ENCODE data around the gene SLC39A3. TPM values are rescaled to one million over a fixed set of nuclear protein-coding genes. Genes with fewer than 3 reads are reported as not detected.

The SLC39A3 gene
- total RNA-seq, 4 donors from 2014 or later, result 20.2 to 27.0 (median 21.6) TPM

GRCh38 chr19:2693492-2694160 is 46.2 kb downstream of the SLC39A3 start:
- 58 to 64% methylated on average over 12 of the region's 12 CpGs for WGBS, 2 donors
- no peak for TF ChIP-seq POLR2A (IDR thresholded peaks at IDR 0.05)
- TF ChIP-seq, protein P1, sequence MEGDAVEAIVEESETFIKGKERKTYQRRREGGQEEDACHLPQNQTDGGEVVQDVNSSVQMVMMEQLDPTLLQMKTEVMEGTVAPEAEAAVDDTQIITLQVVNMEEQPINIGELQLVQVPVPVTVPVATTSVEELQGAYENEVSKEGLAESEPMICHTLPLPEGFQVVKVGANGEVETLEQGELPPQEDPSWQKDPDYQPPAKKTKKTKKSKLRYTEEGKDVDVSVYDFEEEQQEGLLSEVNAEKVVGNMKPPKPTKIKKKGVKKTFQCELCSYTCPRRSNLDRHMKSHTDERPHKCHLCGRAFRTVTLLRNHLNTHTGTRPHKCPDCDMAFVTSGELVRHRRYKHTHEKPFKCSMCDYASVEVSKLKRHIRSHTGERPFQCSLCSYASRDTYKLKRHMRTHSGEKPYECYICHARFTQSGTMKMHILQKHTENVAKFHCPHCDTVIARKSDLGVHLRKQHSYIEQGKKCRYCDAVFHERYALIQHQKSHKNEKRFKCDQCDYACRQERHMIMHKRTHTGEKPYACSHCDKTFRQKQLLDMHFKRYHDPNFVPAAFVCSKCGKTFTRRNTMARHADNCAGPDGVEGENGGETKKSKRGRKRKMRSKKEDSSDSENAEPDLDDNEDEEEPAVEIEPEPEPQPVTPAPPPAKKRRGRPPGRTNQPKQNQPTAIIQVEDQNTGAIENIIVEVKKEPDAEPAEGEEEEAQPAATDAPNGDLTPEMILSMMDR (IDR thresholded peaks at IDR 0.05), result no peak
- intact Hi-C loops (cut with DNase I; ENCODE audit: low total_unique reads), result no loop called here
- DNase-seq (ENCODE audit: low spot score in 2 of 2), result no peak
- no peak overlapping the region for H3K4me3 ChIP-seq (ENCODE audit: low read depth, poor library complexity, severe bottlenecking)

- intact Hi-C loops (cut with DNase I; ENCODE audit: low total_unique reads), result no loop called here
- no peak for DNase-seq (ENCODE audit: low spot score in 2 of 2)
- WGBS, 2 donors, result 82% methylated on average over 9 of the region's 9 CpGs
- H3K4me3 ChIP-seq (ENCODE audit: low read depth, poor library complexity, severe bottlenecking), result no peak overlapping the region
- no peak for TF ChIP-seq POLR2A (IDR thresholded peaks at IDR 0.05)
- TF ChIP-seq, protein P1 (IDR thresholded peaks at IDR 0.05), result no peak
These were observed 47.9 kb downstream of the SLC39A3 start for GRCh38 chr19:2691951-2692350.

- intact Hi-C loops (cut with DNase I; ENCODE audit: low total_unique reads), result no loop called here
- no peak overlapping the region for H3K4me3 ChIP-seq (ENCODE audit: low read depth, poor library complexity, severe bottlenecking)
- no peak for DNase-seq (ENCODE audit: low spot score in 2 of 2)
- no peak for TF ChIP-seq POLR2A (IDR thresholded peaks at IDR 0.05)
- TF ChIP-seq, protein P1 (IDR thresholded peaks at IDR 0.05), result no peak
- WGBS, 2 donors, result 94 to 95% methylated on average over 11 of the region's 11 CpGs
These were observed 49.0 kb downstream of the SLC39A3 start for GRCh38 chr19:2690856-2691255.

- intact Hi-C loops (cut with DNase I; ENCODE audit: low total_unique reads), result no loop called here
- peak in 1 of 2 donors; percentile 80 for DNase-seq (ENCODE audit: low spot score in 2 of 2)
- no peak overlapping the region for H3K4me3 ChIP-seq (ENCODE audit: low read depth, poor library complexity, severe bottlenecking)
- no peak for TF ChIP-seq POLR2A (IDR thresholded peaks at IDR 0.05)
- WGBS, 2 donors, result 81 to 87% methylated on average over 17 of the region's 17 CpGs
These were observed 53.5 kb downstream of the SLC39A3 start for GRCh38 chr19:2686360-2686759.

DNA sequence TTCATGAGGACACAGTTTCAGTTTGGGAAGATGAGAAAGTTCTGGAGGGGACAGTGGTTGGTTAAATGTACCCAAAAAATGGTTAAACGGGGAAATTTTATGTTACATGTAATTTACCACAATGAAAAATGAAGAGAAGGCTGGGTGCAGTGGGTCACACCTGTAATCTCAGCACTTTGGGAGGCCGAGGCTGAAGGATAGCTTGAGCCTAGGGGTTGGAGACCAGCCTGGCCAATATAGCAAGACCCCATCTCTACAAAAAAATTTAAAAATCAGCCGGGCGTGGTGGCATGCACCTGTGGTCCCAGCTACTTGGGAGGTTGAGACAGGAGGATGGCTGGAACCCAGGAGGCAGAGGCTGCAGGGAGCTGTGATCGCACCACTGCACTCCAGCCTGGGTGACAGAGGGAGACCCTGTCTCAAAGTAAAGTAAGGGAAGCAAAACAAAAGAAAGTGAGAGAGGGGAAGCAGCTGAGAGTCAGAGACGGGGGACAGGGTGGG is 54.6 kb downstream of the SLC39A3 start:
- H3K4me3 ChIP-seq (ENCODE audit: low read depth, poor library complexity, severe bottlenecking), result no peak overlapping the region
- DNase-seq (ENCODE audit: low spot score in 2 of 2), result no peak
- 88 to 92% methylated on average over 6 of the region's 6 CpGs for WGBS, 2 donors
- TF ChIP-seq, protein P1 (IDR thresholded peaks at IDR 0.05), result no peak
- no peak for TF ChIP-seq POLR2A (IDR thresholded peaks at IDR 0.05)
- intact Hi-C loops (cut with DNase I; ENCODE audit: low total_unique reads), result no loop called here

GRCh38 chr19:2683430-2684003 is 56.3 kb downstream of the SLC39A3 start:
- no peak overlapping the region for H3K4me3 ChIP-seq (ENCODE audit: low read depth, poor library complexity, severe bottlenecking)
- DNase-seq (ENCODE audit: low spot score in 2 of 2), result no peak
- TF ChIP-seq POLR2A (IDR thresholded peaks at IDR 0.05), result no peak
- TF ChIP-seq, protein P1 (IDR thresholded peaks at IDR 0.05), result no peak
- 55 to 74% methylated on average over 20 of the region's 20 CpGs for WGBS, 2 donors
- intact Hi-C loops (cut with DNase I; ENCODE audit: low total_unique reads), result no loop called here

Other genes starting within 250 kb of the SLC39A3 start
- 1 to 10 TPM in 3 of 4 donors, under 1 TPM in 1; 0.59 to 3.4 (median 2.4) TPM for gene GNG7, start 37.3 kb downstream of the SLC39A3 start, total RNA-seq
- 1 to 10 TPM in 3 of 4 donors, under 1 TPM in 1; 0.46 to 6.1 (median 3.4) TPM for gene DIRAS1, start 18.6 kb downstream of the SLC39A3 start, total RNA-seq
- 10 to 100 TPM; 37.9 to 49.5 (median 44.1) TPM for gene SGTA, start 43.3 kb upstream of the SLC39A3 start, total RNA-seq
- gene THOP1, start 45.5 kb upstream of the SLC39A3 start, total RNA-seq, result 10 to 100 TPM; 35.9 to 56.5 (median 43.7) TPM
- gene ZNF554, start 79.9 kb upstream of the SLC39A3 start, total RNA-seq, result 1 to 10 TPM; 6.2 to 8.6 (median 7.3) TPM
- 1 to 10 TPM; 2.4 to 5.5 (median 3.6) TPM for gene ZNF555, start 101.5 kb upstream of the SLC39A3 start, total RNA-seq
- under 1 TPM in 1 of 4 donors, not detected in 3; 0.03 TPM for gene ZNF556, start 127.3 kb upstream of the SLC39A3 start, total RNA-seq
- gene ZNF57, start 160.9 kb upstream of the SLC39A3 start, total RNA-seq, result 10 to 100 TPM; 21.0 to 33.9 (median 29.2) TPM
- gene ZNF77, start 205.0 kb upstream of the SLC39A3 start, total RNA-seq, result 1 to 10 TPM; 3.7 to 5.9 (median 4.8) TPM
- 1 to 10 TPM in 2 of 4 donors, not detected in 2; 1.5 to 1.8 TPM for gene TLE6, start 237.5 kb upstream of the SLC39A3 start, total RNA-seq